BE2C (cell line): ENCODE measurements around the gene CNGA1.

Source experiments
- DNase-seq: peaks from one replicate; pipeline ENCODE4 v3.0.0-alpha.2; 2020
- H3K27me3 ChIP-seq: fragments of 250-450 bp; sonication (Bioruptor Pico); 2 replicates; pipeline ENCODE4 v1.5.1; 2020; ENCODE audit warnings: mild to moderate bottlenecking
- H3K36me3 ChIP-seq: fragments of 250-450 bp; sonication (Bioruptor Pico); 2 replicates; pipeline ENCODE4 v1.5.1; 2020; ENCODE audit warnings: mild to moderate bottlenecking
- H3K4me1 ChIP-seq: fragments of 250-450 bp; sonication (Bioruptor Pico); 2 replicates; pipeline ENCODE4 v1.5.1; 2020
- H3K4me3 ChIP-seq: 2 replicates; pipeline ENCODE4 v1.5.1; 2011; ENCODE audit warnings: low read depth, low read length
- H3K9me3 ChIP-seq: fragments of 250-450 bp; sonication (Bioruptor Pico); 2 replicates; pipeline ENCODE4 v1.5.1; 2020
- TF ChIP-seq, protein P1 (sequence below): IDR thresholded peaks from 2 replicates; pipeline ENCODE4 v1.5.1; 2012; ENCODE audit warnings: mild to moderate bottlenecking, low read depth, low read length

CNGA1 gene

DNA sequence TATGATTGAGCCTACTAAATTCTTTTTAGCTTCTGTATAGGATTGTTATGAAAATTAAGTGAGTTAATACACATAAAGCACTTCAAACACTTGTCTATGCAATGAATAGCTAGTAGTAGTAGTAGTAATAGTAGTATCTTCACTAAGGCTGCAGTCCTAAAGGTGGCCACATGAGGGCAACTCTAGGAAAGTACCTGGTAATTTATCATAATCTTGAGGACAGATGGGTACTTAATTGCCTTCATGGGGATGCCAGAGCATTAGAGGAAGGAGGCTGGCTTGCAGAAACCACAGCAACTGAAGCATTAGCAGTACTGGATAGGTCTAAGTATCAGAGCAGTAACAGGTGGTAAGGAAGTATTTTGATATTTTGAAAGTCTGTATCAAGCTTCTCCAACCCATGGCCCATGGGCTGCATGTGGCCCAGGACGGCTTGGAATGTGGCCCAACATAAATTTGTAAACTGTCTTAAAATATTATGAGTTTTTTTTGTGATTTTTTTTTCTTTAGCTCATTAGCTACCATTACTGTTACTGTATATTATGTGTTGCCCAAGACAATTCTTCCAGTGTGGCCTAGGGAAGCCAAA, 17.4 kb upstream of the CNGA1 start:
- H3K36me3 ChIP-seq = no peaks in the 10 kb centered on the region
- H3K4me3 ChIP-seq = no peak overlapping the region
- H3K27me3 ChIP-seq = no peaks in the 10 kb centered on the region; the same call in 1 of the 2 replicates
- DNase-seq = peak; percentile 48
- H3K9me3 ChIP-seq = no peaks in the 10 kb centered on the region
- TF ChIP-seq, protein P1, sequence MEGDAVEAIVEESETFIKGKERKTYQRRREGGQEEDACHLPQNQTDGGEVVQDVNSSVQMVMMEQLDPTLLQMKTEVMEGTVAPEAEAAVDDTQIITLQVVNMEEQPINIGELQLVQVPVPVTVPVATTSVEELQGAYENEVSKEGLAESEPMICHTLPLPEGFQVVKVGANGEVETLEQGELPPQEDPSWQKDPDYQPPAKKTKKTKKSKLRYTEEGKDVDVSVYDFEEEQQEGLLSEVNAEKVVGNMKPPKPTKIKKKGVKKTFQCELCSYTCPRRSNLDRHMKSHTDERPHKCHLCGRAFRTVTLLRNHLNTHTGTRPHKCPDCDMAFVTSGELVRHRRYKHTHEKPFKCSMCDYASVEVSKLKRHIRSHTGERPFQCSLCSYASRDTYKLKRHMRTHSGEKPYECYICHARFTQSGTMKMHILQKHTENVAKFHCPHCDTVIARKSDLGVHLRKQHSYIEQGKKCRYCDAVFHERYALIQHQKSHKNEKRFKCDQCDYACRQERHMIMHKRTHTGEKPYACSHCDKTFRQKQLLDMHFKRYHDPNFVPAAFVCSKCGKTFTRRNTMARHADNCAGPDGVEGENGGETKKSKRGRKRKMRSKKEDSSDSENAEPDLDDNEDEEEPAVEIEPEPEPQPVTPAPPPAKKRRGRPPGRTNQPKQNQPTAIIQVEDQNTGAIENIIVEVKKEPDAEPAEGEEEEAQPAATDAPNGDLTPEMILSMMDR = peak; percentile 68
- no peaks in the 10 kb centered on the region for H3K4me1 ChIP-seq

DNA sequence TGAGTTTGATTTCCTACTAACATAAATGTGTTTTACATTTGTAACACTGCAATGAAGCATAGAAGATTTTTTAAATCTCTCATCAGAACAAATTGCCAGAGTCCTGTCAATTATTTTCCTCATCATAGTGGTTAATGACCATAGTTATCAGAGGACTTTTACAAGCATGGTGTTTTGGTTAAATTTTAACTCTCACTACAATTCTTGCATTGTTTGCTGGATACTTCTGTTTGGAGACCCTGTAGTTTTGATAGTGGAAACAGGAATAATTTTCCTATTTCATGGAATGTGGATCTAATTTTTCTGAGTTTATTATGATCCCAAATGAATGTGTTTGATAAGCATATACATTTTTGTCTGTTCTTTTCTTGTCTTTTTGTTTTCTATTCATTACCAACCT, 16.9 kb upstream of the CNGA1 start:
- TF ChIP-seq, protein P1 = no peak
- Histone ChIP-seq H3K4me3 (no peak overlapping the region), H3K9me3 (no peaks in the 10 kb centered on the region), H3K27me3 (no peaks in the 10 kb centered on the region; the same call in 1 of the 2 replicates), H3K36me3 (no peaks in the 10 kb centered on the region), H3K4me1 (no peaks in the 10 kb centered on the region)
- DNase-seq = no peak

DNA sequence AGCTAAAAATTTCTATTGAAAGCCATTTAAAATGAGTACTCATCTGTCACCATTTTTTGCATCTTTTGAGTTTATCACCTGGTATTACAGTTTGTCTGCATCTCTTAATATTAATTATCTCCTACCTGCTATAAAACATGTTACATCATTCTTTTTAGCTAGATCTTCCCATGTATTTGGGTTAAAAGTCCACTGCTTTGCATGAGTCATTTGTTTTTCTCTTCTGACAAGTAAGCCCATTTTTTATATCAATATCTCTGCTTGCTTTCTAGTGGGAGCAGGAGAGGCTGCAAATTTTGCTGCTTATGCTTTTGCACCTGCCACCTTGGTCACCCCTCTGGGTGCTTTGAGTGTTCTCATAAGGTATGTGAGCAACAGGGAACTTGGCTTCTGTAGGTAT, 16.2 kb upstream of the CNGA1 start:
- no peak for DNase-seq
- no peaks in the 10 kb centered on the region for H3K4me1 ChIP-seq

DNA sequence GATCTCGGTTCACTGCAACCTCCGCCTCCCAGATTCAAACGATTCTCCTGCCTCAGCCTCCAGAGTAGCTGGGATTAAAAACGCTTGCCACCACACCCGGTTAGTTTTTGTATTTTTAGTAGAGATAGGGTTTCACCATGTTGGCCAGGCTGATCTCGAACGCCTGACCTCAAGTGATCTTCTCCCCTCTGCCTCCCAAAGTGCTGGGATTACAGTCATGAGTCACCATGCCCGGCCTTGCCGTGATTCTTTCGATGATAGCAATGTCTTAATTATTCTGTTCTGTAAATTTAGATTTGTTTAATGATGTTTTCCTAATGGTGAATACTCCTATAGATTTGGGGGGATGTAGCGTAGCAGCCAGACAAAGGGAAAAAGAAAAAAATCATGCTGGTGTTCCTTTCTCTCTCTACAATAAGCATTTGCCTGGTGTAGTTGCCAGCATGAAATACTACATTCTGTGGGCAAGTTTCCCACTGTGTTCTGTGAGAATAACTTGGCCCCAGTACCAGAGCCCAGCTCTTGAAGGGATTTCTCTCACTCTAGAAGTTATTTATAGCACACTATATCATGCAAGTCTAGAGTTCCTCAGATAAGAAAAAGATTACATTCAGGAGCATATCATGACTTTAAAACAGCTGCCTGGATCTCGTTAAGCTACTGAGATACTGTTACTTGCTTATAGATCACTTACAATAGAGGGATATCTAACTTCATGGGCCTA, 15.5 kb upstream of the CNGA1 start:
- Histone ChIP-seq H3K27me3 (no peaks in the 10 kb centered on the region; the same call in 1 of the 2 replicates), H3K9me3 (no peaks in the 10 kb centered on the region), H3K4me1 (no peaks in the 10 kb centered on the region), H3K4me3 (no peak overlapping the region), H3K36me3 (no peaks in the 10 kb centered on the region)
- TF ChIP-seq, protein P1 = no peak
- DNase-seq = no peak

More for the DNA sequence above, 16.2 kb upstream of the CNGA1 start:
- Histone ChIP-seq H3K27me3 (no peaks in the 10 kb centered on the region; the same call in 1 of the 2 replicates), H3K9me3 (no peaks in the 10 kb centered on the region), H3K36me3 (no peaks in the 10 kb centered on the region), H3K4me3 (no peak overlapping the region)
- TF ChIP-seq, protein P1 = no peak

DNA sequence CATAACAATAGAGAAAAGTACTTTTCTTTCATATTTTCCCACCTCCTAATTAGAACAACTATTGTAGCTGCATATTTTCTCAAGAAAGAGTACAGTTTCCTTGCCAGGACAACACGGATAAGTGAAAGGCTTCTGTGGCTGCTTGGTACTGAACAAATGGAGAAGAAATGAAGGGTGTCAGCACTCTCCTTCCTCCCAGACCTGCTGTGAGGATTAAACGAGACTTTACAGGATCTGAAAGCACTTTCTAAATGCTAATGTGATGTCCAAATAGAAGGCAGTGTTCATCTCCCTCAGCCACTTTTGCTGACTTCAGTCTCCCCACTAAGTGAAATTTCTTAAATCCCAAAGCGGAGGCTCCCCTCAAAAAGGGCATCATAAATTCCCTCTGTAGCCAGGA, 14.0 kb upstream of the CNGA1 start:
- no peak for DNase-seq
- Histone ChIP-seq H3K4me3 (no peak overlapping the region), H3K9me3 (no peaks in the 10 kb centered on the region), H3K36me3 (no peaks in the 10 kb centered on the region), H3K27me3 (peaks cover 4% of the 10 kb centered on the region; the same call in 1 of the 2 replicates), H3K4me1 (no peaks in the 10 kb centered on the region)
- TF ChIP-seq, protein P1 = no peak

DNA sequence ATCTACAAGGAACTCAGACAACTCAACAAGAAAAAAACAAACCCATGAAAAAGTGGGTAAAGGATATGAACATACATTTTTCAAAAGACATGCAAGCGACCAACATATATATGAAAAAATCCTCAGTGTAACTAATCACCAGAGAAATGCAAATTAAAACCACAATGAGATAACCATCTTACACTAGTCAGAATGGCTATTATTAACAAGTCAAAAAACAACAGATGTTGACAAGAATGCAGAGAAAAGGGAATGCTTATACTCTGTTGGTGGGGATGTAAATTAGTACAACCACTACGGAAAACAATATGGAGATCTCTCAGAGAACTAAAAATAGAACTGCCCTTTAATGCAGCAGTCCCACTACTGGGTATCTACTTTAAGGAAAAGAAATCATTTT, 12.2 kb upstream of the CNGA1 start:
- Histone ChIP-seq H3K9me3 (no peaks in the 10 kb centered on the region), H3K4me1 (no peaks in the 10 kb centered on the region), H3K36me3 (no peaks in the 10 kb centered on the region), H3K27me3 (peaks cover 9% of the 10 kb centered on the region; the same call in 1 of the 2 replicates), H3K4me3 (no peak overlapping the region)
- no peak for DNase-seq
- TF ChIP-seq, protein P1 = no peak
